Astrocyte of the cerebellum (primary cell): Measurements from ENCODE around the gene LRIG1.

ENCODE experiments used
- DNase-seq: peaks from one replicate; pipeline ENCODE4 v3.0.0-alpha.2; 2011; ENCODE audit warnings: low read depth
- H3K4me3 ChIP-seq: 2 replicates; pipeline ENCODE4 v1.5.1; 2011; ENCODE audit warnings: mild to moderate bottlenecking, low read depth, low read length, moderate library complexity
- in situ Hi-C: cut with HindIII; loops from 2 replicates; pipeline ENCODE4 v1.10.0; 2017; ENCODE audit warnings: low sequenced_read_pairs
- TF ChIP-seq, protein P1 (sequence below): IDR thresholded peaks from 2 replicates; pipeline ENCODE4 v1.5.1; 2012; ENCODE audit warnings: low read length, low read depth, moderate library complexity, mild to moderate bottlenecking; ENCODE audit errors: missing control alignments

Gene LRIG1

DNA sequence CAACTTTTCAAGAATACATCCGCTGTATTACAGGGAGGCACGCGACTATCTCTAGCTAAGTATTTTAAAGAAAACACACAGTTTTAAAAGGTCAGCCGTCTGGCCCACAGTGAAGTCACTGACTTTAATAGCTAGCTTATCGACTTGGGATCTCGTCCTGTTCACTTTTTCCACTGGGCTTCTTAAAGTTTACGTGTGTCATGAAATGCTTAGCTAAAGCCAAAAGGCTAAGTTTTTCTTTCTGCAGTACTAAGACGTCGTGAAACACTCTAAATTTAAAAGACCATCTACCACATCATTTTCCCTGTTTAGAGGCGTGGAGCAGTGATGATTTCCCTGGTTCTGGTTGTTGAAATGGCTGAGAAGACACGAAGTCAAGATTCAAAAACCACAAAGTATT, 27.1 kb downstream of the LRIG1 start:
- H3K4me3 ChIP-seq: no peak overlapping the region
- TF ChIP-seq, protein P1, sequence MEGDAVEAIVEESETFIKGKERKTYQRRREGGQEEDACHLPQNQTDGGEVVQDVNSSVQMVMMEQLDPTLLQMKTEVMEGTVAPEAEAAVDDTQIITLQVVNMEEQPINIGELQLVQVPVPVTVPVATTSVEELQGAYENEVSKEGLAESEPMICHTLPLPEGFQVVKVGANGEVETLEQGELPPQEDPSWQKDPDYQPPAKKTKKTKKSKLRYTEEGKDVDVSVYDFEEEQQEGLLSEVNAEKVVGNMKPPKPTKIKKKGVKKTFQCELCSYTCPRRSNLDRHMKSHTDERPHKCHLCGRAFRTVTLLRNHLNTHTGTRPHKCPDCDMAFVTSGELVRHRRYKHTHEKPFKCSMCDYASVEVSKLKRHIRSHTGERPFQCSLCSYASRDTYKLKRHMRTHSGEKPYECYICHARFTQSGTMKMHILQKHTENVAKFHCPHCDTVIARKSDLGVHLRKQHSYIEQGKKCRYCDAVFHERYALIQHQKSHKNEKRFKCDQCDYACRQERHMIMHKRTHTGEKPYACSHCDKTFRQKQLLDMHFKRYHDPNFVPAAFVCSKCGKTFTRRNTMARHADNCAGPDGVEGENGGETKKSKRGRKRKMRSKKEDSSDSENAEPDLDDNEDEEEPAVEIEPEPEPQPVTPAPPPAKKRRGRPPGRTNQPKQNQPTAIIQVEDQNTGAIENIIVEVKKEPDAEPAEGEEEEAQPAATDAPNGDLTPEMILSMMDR: no peak
- DNase-seq: no peak
- in situ Hi-C loops: no loop called here

DNA sequence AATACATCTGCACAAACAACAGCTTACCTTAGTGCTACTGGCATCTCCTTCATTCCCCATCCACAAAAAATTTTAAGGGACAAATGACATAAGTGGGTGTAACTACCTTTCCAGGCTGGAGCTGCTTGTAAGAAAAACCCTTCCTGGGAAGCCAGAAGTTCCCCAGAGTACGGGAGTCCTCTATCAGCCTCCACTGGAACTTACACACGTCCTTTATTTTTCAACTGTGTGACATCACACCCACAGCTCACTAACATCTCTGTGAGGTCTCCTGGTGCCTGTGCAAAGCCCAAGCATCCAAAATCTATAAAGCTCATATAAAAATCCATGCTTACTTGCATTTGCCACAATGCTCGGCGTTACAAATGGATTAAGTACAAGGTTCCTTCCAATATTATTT, 27.6 kb downstream of the LRIG1 start:
- DNase-seq: no peak
- in situ Hi-C loops: no loop called here
- H3K4me3 ChIP-seq: no peak overlapping the region
- TF ChIP-seq, protein P1: no peak

DNA sequence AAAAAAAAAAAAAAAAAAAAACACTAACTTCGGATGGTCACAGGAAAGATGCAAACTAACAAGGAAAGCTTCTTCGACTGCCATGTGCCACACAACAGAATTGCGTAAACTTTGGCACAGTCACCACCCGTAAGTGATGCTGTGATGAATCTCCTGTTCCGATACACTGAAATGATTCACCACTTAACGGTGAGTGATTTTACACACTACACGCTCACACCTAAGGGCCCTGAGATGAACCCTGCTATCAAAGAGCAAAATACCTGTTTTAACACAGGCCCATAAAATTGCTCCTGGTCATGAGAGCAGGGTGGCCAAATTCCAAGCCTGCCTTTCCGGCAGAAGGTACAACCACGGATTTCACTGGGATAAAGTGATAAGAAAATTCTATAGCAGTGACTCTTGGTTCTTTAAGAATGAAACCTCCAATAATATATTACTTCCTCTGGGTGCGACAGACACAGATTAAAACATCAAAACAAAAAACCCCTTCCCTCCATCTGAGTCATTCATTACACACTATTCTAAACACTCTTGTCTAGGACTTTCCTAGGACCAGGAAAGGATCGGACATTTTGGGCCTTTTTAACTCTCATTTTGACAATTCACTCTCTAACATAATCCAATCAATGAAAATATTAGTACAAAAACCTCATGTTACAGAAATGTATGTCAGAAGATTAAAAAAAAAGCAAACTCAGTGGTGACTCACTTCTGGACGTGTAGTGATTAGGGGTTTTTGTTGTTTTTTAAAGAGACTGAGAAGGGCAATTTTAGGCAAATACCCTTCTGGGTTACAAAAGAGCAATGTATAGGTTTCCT, 28.3 kb downstream of the LRIG1 start:
- in situ Hi-C loops: no loop called here

DNA sequence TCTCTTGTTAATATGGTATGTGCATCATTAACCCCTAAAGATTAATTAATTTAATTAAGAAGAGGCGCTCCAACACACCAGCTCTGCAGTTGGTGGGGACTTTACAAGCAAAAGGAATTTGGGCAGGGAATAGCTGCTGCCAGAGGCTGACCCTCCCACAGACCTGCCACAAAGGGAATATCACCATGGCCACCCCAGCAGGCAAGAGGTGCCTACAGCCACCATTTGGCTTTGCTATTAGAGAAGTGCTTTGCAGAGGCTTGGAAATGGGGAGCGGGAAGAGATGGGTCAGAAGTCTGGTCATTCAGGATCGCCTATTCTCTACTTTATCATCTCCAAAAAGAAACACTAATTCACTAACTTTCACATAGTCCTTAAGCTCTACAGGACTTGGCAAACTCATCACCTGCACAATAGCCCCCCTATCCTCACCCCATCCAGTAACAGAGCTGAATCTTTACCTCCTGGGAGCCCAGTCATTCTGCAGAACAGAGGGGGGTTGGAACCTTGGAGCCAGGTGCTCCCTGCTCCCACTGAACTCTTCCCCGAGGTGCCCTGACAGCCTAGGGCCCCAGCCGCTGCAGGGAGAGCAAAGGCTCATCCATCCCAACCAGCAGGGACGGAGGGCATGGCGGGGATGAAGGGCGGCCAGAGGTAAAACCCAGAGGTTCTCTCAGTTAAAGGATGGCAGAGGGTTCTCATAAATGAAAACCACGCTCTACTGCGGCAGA, 29.7 kb downstream of the LRIG1 start:
- TF ChIP-seq, protein P1: no peak
- H3K4me3 ChIP-seq: no peak overlapping the region
- no peak for DNase-seq
- in situ Hi-C loops: no loop called here

More for the DNA sequence above, 28.3 kb downstream of the LRIG1 start:
- TF ChIP-seq, protein P1: no peak
- DNase-seq: no peak
- H3K4me3 ChIP-seq: no peak overlapping the region

DNA sequence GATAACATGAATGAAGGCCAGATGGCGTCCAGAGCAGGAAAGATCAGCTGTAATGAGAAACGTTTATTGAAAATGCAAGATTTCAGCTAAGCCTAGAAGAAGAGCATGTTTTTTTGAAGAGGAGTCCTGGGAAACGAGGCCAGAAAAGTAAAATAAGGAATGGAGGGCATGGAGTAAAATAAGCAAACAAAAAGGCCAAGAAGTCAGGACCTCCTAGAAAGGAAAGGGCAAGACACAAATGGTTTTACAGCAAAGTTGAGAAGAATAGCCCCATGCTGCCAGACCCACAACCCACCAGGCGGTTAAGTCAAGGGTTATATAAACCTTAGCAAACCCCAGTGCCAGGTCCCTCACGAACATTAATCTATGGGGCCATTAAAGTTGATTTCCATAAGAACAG, 30.5 kb downstream of the LRIG1 start:
- TF ChIP-seq, protein P1: no peak
- in situ Hi-C loops: no loop called here
- H3K4me3 ChIP-seq: no peak overlapping the region
- DNase-seq: no peak

DNA sequence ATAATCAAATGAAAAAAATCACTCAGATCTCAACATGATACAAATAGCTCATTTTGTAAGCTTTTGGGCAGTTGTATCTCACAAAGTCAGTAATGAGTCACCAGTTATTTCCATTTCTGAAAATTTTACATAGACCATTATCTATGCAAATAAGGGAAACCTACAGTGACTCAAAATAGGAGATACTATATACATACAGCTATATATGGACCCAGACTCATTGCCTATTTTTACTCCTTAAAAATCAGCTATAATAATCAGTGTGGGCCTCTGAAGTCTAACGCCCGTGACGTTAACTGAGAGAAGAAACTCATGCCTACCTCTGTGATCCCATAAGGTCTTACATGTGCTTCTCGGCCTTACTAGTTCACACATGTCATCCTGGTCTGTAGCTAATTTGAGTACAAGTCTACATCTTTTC, 31.6 kb downstream of the LRIG1 start:
- no peak for DNase-seq
- TF ChIP-seq, protein P1: no peak
- no peak overlapping the region for H3K4me3 ChIP-seq
- in situ Hi-C loops: no loop called here
